T-helper 2 cell (primary cell): ENCODE results near the gene ZBTB17.

Experiments used
- DNase-seq, 5 experiments: peaks; one replicate each; pipeline versions ENCODE4 v3.0.0 to v3.0.0-alpha.2; 2012 to 2022

Gene ZBTB17

GRCh38 chr1:15892857-15893599 lies 82.9 kb downstream of the ZBTB17 start:
- DNase-seq, result peak in 1 of 5 experiments; percentile 42
